Left renal pelvis (tissue), 4 donors: ENCODE data around the gene CTXN1. TPM values are rescaled to one million over a fixed set of nuclear protein-coding genes. Genes with fewer than 3 reads are reported as not detected.

Experiments used
- DNase-seq, 4 donors: peaks; one replicate each; pipeline ENCODE4 v3.0.0-alpha.2; 2013; ENCODE audit warnings: low read depth in 4 of 4, low spot score in 3 of 4
- polyA plus RNA-seq, 4 donors: library from polyadenylated mRNA; unstranded; fragments of 120-200 nt; gene quantifications; one replicate each; pipeline ENCODE4 v1.2.1, GENCODE V29; 2013; ENCODE audit not compliant: insufficient read length in 4 of 4

Gene CTXN1
- polyA plus RNA-seq, 4 donors, result 11.6 to 34.1 (median 13.9) TPM

DNA sequence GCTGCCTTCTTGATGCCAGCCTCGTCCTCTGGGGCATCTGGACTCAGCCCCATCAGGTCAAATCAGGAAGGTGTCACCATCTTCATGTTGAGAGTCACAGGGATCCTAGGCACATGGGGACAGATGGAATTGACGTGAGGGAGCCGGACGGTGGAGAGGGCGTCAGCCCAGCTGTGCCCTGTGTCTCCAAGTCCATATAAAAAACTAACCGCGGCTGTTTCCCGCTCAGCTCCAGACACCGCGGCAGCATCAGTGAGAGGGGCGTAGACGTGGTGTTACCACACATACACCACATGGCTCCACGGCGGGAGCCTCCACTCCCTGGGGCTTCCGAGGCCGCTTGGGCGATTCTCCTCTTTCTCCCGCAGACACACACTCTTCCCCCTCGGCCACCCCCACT lies 46.1 kb downstream of the CTXN1 start:
- no peak for DNase-seq

DNA sequence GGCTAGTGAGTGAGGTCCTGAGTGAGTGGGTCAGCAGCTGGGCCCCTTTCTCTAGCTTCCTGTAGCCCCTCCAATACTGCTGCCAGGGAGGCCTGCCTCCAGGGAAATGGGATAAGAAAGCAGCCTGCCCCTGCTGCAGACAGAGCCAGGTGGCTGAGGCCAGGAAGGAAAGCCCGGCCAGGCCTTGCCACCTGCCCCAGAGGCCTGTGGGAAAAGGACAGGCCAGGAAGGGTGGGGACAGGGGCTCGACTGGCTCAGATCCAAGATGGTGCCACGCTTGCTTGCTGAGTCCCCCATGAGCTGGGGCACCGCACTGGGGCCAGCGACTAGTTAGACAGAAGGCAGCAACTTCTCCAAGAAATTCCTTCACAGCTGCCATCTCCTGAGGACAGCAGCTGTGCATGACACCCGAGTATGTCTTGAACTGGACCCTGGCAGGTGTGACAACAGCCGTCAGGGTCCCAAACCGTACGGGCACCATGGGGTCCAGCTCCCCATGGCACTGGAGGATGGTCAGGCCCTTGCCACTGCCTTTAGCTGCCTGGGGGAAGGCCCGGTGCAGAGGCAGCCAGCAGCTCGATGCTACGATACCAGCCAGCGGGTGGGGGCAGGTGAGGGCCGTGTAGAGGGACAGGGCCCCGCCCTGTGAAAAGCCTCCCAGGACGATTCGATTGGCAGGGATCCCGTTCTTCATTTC lies 46.7 kb downstream of the CTXN1 start:
- no peak for DNase-seq

GRCh38 chr19:7877249-7877836 lies 48.6 kb downstream of the CTXN1 start:
- no peak for DNase-seq

DNA sequence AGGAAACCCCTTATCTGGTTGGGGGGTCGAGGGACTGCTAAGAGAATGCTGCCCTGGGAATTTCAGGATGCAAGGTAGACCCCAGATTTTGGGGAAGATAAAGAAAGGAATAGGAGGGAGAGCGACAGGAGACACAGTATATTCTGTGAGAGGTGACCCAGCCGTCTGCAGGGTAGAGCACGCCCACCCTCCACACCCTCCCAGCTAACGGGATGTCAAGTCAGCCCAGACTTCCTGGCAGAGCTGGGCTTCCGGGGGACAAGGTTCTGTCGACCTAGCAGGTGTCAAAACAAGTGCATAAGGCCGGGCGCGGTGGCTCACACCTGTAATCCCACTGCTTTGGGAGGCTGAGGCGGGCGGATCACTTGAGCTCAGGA lies 51.0 kb downstream of the CTXN1 start:
- no peak for DNase-seq

Other genes with a start within 250 kb of the CTXN1 start
- under 1 TPM; 0.13 to 0.31 (median 0.24) TPM for gene MCEMP1, start 249.0 kb downstream of the CTXN1 start, polyA plus RNA-seq
- 10 to 100 TPM; 34.1 to 65.4 (median 41.0) TPM for gene TRAPPC5, start 245.3 kb downstream of the CTXN1 start, polyA plus RNA-seq
- gene FCER2, start 224.0 kb downstream of the CTXN1 start, polyA plus RNA-seq, result 1 to 10 TPM in 1 of 4 donors, under 1 TPM in 3; 0.19 to 1.2 (median 0.36) TPM
- under 1 TPM in 1 of 4 donors, not detected in 3; 0.31 TPM for gene CLEC4G, start 194.0 kb downstream of the CTXN1 start, polyA plus RNA-seq
- 1 to 10 TPM in 3 of 4 donors, under 1 TPM in 1; 0.87 to 6.0 (median 1.7) TPM for gene CD209, start 178.6 kb downstream of the CTXN1 start, polyA plus RNA-seq
- gene CLEC4M, start 162.9 kb downstream of the CTXN1 start, polyA plus RNA-seq, result 1 to 10 TPM in 3 of 4 donors, under 1 TPM in 1; 0.08 to 3.0 (median 2.1) TPM
- 10 to 100 TPM; 14.0 to 18.7 (median 16.1) TPM for gene EVI5L, start 95.9 kb downstream of the CTXN1 start, polyA plus RNA-seq
- 1 to 10 TPM; 3.5 to 9.9 (median 6.8) TPM for gene PRR36, start 51.7 kb downstream of the CTXN1 start, polyA plus RNA-seq
- gene LRRC8E, start 37.6 kb downstream of the CTXN1 start, polyA plus RNA-seq, result 1 to 10 TPM in 3 of 4 donors, under 1 TPM in 1; 0.46 to 3.2 (median 2.1) TPM
- 10 to 100 TPM; 20.8 to 41.9 (median 24.8) TPM for gene MAP2K7, start 22.3 kb downstream of the CTXN1 start, polyA plus RNA-seq
- gene TGFBR3L, start 11.3 kb downstream of the CTXN1 start, polyA plus RNA-seq, result under 1 TPM in 3 of 4 donors, not detected in 1; 0.24 to 0.60 (median 0.59) TPM
- gene SNAPC2, start 5.8 kb downstream of the CTXN1 start, polyA plus RNA-seq, result 10 to 100 TPM; 13.6 to 20.9 (median 16.1) TPM
- 10 to 100 TPM; 31.1 to 61.0 (median 42.3) TPM for gene TIMM44, start 17.5 kb upstream of the CTXN1 start, polyA plus RNA-seq
- gene ELAVL1, start 79.5 kb upstream of the CTXN1 start, polyA plus RNA-seq, result 10 to 100 TPM; 66.7 to 94.5 (median 85.1) TPM
- gene CCL25, start 126.6 kb upstream of the CTXN1 start, polyA plus RNA-seq, result under 1 TPM; 0.29 to 0.47 (median 0.39) TPM
- gene FBN3, start 223.5 kb upstream of the CTXN1 start, polyA plus RNA-seq, result 10 to 100 TPM; 19.5 to 61.6 (median 46.2) TPM